Astrocyte of the hippocampus (primary cell): ENCODE results near the gene RHOT2.
A peak's percentile ranks its signal among the peaks of the same experiment; 100 is the strongest.

Source experiments
- DNase-seq: peaks from one replicate; pipeline ENCODE4 v3.0.0; 2011; ENCODE audit warnings: low read depth, low spot score

RHOT2 gene

DNA sequence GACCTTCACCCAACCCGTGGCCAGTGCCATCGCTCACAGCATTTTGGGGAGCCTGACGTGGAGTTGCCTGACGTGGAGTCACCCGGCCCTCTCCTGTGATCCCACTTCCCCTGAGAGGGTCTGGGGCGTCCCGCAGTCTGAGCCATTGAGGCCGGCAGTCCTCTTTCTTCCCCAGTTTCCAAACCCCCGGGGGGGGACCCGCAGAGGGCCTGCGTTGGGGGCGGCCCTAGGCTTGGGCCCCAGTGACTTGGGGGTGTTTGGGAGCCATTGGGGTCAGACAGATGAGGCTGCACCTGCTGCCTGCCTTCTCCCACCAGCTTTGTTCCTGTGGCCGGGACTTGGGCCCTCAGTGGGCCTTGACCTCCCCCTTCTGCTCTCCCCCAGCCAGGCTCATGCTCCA, 1.7 kb downstream of the RHOT2 start:
- DNase-seq, result no peak

DNA sequence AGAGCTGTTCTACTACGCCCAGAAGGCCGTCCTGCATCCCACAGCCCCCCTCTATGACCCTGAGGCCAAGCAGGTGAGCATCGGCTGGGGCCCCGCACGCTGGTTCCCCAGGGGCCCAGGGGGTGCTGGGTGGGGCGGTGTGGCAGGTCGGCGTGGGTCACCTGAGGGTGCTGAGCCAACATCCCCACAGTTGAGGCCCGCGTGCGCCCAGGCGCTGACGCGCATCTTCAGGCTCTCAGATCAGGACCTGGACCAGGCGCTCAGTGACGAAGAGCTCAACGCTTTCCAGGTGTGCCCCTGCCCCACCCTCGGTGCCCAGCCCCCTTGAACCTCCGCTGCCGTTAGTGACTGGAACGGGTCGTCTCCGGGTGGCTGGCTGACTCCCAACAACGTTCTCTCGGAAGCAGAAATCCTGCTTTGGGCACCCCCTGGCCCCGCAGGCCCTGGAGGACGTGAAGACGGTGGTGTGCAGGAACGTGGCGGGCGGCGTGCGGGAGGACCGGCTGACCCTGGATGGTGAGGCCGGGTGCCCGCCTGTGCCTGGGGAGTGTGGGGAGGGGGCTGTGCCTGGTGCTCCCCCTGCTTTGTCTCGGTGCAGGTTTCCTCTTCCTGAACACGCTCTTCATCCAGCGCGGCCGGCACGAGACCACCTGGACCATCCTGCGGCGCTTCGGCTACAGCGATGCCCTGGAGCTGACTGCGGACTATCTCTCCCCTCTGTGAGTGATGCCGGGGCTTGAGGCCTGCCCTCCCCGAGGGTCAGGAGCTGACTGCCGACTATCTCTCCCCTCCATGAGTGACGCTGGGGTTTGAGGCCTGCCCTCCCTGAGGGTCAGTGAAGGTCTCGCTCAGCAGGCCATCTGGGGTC, 2.8 kb downstream of the RHOT2 start:
- no peak for DNase-seq

DNA sequence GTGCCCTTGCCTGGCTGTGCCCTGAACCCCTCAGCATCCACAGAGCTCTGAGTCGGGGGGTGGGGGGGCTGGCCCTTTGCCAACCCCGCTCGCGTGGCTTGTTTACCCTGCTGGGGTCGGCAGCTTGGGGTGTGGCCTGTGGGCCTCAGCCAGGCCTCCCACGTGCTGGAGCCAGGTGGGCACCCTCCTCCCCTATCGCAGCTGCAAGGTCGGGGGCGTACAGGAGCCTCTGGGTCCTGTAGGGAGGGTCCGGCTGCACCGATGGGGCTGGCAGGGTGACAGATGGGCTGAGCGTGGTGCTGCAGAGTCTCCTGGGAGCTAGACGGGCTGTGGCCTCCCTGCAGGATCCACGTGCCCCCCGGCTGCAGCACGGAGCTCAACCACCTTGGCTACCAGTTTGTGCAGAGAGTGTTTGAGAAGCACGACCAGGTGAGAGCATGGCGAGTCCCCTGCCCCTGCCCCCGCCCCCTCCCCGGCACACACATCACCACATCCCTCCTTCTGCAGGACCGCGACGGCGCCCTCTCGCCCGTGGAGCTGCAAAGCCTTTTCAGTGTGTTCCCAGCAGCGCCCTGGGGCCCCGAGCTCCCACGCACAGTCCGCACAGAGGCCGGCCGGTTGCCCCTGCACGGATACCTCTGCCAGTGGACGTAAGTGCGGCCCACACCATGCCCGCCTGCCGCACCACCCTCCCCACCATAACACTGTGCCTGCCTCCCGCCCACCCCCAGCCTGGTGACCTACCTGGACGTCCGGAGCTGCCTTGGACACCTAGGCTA, 3.6 kb downstream of the RHOT2 start:
- no peak for DNase-seq

DNA sequence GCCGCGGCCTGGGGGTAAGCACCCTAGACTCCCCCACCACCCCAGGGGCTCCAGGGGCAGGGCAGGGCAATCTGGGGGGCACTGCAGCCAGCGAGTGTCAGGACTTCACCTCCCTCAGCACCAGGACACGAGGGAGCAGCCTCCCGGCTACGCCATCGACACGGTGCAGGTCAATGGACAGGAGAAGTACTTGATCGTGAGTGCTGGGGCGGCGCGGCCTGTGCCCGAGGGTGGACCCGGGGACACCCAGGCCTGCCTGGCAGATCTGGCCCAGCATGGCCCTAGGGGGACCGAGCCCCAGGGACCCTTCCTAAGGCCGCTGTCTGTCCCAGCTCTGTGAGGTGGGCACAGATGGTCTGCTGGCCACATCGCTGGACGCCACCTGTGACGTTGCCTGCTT, 4.4 kb downstream of the RHOT2 start:
- no peak for DNase-seq

DNA sequence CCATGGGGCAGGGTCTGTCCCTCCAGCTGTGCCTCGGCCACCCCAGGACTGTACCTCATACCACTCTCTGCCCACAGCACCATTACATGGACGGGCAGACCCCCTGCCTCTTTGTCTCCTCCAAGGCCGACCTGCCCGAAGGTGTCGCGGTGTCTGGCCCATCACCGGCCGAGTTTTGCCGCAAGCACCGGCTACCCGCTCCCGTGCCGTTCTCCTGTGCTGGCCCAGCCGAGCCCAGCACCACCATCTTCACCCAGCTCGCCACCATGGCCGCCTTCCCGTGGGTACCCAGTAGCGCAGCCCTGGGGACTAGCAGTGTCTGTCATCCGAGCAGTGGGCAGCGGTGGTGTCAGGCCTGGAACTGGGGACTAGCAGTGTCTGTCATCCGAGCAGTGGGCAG, 4.9 kb downstream of the RHOT2 start:
- no peak for DNase-seq

DNA sequence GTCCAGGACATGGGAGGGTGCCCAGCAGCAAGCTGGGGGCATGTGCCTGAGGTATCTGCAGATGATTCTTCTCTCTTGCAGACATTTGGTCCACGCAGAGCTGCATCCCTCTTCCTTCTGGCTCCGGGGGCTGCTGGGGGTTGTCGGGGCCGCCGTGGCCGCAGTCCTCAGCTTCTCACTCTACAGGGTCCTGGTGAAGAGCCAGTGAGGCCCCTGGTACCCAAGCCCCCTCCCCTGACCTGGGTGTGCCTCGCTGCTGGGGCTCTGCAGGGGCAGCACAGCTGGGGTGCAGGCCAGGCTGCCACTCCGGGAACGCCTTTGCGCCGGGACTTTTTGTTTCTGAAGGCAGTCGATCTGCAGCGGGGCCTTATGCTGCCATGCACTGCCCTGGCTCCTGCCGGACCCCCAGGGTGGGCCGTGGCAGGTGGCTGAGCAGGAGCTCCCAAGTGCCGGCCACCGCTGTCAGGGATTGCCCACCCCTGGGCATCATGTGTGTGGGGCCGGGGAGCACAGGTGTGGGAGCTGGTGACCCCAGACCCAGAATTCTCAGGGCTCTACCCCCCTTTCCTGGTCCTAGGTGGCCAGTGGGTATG, 5.6 kb downstream of the RHOT2 start:
- no peak for DNase-seq

DNA sequence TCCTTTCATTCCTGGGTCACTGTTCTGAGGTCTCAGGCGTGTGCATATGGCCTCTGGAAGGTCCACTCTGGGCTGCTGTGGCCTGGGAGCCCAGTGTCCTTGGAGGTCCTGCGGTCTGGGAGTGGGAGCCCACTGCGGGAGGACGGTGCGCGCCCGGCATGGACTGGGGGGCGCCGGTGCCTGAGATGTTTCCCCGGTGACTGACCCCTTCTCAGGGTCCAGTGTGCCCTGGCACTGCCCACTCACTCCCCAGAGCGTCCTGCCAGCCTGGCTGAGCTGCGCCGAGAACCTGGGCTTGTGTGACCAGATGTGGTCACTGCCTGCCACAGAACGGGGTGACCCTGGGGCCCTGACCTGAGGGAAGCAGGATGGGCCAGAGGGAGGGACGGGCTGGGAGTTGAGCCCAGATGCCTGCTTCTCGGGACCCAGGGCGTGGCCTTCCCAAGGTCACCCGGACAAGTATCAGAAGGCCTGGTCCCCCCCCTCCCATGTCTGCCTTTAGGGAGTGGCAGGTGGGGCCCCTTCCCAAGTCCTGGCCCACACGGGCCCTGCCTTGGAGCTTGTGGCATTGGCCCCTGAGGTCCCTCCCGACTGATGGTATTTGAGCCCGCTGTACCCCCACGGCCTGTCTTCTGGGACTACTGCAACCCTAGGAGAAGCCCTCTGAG, 6.4 kb downstream of the RHOT2 start:
- DNase-seq, result no peak

DNA sequence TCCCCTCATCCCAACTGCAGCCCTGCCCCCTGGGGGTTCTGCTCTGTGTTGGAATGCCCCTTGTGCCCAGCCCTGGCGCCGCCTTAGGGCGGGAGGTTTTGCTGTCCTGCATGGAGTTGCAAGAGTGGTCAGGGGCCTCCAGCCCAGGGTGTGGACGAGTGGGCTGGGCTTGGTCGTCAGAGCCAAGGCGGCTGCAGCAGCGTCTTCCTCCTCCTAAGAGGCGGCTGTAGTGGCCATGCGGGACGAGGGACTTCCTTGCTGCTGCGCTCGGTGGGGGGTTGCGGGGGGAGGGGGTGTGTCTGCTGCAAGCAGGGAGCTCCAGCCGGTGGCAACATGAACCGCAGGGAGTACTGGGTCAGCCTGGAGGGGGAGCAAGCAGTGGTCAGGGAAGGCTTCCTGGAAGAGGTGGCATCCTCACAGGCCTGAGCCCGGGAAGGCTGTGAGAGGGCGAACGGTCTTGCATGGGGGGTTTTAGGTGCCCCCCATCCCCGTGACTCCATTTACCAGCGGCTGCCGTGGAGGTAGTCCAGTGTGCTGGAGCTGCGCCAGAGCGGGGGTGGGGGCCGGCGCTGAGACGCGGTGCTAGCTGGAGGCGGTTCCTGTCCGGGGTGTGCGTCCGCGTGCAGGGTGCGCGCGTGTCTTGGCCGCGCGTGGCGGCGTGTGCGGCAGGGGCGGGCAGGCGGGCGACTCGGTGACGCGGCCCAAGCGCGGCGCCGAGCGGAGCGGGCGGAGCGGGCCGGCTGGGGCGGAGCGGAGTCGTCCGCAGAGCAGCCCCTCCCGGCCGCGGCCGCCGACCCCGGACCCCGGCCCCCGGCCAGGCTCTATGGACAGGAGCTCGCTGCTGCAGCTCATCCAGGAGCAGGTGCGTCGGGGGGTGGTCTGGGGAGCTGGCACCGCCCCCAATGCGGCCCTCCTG, 7.3 kb downstream of the RHOT2 start, which contains the start of gene RHBDL1:
Gene RHBDL1, plus strand, starts transcription at position 704 of the 916 bp plus-strand sequence. Its CDS starts 120 bp downstream, at position 824.
- peak; percentile 48 for DNase-seq

DNA sequence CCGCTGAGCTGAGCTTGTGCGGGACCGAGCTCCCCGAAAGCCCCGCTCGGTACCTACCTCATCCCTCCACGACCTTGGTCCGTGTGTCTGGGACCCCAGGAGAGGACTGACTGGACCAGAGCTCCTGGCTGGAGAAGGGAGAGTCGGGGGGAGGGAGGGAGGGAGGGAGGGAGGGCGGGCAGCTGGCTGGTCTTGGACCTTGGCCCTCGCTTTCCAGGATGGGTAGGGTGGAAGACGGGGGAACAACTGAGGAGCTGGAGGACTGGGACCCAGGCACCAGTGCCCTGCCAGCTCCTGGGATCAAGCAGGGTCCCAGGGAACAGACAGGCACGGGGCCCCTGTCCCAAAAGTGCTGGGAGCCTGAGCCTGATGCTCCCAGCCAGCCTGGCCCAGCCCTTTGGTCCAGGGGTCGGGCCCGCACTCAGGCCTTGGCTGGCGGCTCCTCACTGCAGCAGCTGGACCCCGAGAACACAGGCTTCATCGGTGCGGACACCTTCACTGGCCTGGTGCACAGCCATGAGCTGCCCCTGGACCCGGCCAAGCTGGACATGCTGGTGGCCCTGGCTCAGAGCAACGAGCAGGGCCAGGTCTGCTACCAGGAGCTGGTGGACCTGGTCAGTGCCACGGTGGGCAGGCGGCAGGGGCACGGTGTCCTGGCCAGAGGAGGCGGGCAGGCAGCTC, 8.1 kb downstream of the RHOT2 start:
- DNase-seq, result no peak

DNA sequence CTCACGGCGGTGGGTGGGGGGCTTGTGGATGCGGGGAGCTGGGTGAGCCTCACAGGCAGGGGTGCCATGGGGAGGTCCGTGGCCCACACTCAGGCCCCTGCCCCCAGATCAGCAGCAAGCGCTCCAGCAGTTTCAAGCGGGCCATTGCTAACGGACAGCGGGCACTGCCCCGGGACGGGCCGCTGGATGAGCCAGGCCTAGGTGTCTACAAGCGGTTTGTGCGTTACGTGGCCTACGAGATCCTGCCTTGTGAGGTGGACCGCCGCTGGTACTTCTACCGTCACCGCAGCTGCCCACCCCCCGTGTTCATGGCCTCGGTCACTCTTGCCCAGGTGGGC, 8.6 kb downstream of the RHOT2 start:
- no peak for DNase-seq

DNA sequence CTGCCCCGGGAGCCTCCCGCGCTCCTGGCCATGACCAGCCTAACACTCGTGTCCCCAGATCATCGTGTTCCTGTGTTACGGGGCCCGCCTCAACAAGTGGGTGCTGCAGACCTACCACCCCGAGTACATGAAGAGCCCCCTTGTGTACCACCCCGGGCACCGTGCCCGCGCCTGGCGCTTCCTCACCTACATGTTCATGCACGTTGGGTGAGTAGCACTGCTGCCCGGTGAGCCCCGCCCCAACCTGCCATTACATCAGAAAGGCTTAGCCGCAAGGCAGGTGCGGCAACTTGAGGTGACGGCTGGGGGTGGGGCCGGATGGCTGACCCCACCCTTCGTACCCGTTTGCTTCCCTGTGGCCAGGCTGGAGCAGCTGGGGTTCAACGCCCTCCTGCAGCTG, 9.0 kb downstream of the RHOT2 start:
- DNase-seq, result no peak

DNA sequence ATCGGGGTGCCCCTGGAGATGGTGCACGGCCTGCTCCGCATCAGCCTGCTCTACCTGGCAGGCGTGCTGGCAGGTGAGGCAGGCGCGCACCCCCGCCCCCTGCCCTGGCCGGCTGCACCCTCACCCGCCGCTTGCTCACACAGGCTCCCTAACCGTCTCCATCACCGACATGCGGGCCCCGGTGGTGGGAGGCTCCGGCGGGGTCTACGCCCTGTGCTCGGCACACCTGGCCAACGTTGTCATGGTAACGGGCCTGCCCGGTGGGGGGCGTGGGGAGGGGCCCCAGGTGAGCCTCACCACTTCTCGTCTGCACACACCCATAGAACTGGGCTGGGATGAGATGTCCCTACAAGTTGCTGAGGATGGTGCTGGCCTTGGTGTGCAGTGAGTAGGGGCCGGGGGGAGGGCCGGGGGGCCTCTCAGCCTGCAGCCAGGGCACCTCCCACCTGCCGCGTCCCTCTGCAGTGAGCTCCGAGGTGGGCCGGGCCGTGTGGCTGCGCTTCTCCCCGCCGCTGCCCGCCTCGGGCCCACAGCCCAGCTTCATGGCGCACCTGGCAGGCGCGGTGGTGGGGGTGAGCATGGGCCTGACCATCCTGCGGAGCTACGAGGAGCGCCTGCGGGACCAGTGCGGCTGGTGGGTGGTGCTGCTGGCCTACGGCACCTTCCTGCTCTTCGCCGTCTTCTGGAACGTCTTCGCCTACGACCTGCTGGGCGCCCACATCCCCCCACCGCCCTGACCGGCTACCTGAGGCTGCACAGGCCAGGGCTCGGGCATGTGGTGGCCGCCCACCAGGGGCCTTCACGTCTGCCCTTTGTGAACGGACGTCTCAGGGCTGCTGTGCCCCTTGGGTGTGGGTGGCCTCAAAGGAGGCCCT, 9.6 kb downstream of the RHOT2 start:
- no peak for DNase-seq

DNA sequence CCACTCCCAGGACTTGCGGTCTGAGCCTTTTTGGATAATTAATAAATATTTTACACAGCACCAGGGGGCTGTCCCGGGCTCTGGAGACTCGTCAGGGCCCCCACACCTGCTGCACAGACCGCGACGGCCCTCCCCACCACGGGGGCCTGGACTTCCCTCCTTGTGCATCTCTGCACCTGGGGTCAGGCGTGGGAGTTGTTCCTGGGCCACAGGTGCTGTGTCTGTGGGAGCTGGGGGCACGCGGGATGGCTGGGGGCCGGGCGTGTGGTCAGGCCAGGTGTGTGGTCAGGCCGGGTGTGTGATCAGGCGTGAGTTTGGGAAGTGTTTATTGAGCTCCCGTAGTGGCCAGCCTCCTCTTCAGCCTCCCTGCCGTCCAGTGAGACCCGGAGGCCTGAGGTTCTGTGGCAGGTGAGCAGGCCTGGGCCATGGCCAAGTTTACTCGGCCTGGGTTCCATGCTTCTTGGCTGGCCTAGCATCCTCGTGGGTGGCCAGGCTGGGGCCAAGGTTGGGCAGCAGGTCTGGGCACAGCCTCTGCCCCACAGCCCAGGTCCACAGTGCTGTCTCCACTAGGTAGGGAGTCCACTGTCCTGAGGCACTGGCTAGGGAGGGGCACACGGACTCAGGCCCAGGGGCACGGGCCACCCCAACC, 10.4 kb downstream of the RHOT2 start:
- DNase-seq, result no peak

DNA sequence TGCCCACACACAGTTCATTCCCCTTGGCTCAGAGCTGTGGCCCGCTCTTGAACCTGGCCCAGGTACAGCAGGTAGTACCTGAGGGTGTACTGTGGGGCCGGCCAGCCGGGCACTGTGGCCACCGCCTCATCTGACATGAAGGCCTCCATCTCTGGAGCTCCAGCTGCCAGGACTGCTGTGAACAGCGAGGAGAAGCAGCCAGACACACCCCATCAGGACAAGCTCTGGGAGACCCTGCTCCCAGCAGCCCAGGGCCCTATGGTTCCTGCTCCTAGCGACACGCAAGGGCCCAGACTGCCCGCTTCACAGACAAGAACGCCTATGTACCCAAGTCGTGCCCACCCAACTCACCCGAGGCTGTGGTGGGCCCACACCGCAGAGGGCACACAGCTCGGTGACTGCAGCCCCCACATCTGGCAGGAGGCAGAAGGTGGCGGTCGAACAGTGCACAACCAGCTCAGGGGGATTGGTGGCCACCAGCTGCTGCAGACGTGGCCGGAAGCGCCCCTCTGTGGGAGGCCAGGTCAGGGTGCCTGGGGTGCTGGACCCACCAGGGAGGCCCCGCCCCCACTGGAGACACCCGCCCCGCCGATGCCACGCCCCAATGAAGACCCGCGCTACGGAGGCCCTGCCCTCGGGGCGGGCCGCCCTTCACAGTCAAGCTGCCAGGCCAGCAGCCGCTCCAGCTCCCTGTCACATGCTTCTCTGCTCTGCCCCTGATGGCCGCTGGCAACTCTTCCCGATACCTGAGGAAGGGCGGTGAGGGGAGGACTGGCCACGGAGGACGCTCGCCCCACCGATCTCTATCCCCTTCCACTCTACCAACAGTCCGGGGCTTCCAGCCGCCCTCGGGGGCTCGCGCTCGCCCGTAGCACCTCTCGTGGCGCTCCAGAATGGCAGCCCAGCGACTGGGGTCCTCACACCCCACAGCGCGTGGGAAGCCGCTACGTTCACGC, 11.2 kb downstream of the RHOT2 start:
- peak; percentile 74 for DNase-seq

DNA sequence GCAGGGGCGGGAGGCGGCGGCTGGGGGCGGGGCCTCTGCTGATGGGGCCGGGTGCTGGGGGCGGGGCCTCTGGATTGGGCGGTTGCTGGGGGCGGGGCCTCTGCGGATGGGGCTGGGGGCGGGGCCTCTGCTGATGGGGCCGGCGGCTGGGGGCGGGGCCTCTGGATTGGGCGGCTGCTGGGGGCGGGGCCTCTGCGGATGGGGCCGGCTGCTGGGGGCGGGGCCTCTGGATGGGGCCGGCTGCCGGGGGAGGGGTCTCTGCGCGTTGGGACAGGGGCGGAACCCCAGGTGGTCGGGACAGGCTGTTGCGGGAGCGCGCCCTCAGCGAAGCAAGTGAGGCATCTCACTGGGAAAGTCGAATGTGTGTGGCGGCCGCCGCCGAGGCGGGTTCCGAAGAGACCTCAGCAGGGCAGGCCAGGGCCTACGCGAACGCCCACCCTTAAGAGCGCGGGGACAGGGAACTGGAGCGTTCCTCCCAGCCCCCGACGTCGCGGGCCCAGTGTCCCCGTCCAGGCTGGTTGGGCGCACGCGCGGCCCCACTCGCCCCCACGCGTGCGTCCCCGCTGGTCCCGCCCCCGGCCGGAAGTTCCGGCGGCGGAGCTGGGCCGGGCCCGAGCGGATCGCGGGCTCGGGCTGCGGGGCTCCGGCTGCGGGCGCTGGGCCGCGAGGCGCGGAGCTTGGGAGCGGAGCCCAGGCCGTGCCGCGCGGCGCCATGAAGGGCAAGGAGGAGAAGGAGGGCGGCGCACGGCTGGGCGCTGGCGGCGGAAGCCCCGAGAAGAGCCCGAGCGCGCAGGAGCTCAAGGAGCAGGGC, 12.1 kb downstream of the RHOT2 start, which contains the start of gene STUB1:
Gene STUB1, plus strand, starts transcription at position 597 of the 811 bp plus-strand sequence. Its CDS starts 116 bp downstream, at position 713.
- peak; percentile 92 for DNase-seq

DNA sequence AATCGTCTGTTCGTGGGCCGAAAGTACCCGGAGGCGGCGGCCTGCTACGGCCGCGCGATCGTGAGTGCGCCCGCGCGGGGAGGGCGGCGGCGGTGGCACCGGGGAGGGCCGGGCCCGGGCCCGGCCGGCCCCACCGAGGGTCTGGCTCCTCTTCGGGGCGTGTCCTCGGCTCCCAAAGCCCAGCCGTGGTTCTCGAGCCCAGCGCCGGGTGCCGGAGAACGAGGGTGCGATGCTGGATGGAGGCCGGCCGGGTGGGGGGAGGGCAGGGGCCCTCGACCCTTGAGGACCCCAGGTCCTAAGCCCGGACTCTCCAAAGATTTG, 12.7 kb downstream of the RHOT2 start:
- DNase-seq, result no peak
